ENCODE data around the gene PDGFRB. TPM values are rescaled to one million over a fixed set of nuclear protein-coding genes. Genes with fewer than 3 reads are reported as not detected.

Gene PDGFRB
- total RNA-seq, 3 donors from 2014 or later = 53.7 to 243 (median 146) TPM

DNA sequence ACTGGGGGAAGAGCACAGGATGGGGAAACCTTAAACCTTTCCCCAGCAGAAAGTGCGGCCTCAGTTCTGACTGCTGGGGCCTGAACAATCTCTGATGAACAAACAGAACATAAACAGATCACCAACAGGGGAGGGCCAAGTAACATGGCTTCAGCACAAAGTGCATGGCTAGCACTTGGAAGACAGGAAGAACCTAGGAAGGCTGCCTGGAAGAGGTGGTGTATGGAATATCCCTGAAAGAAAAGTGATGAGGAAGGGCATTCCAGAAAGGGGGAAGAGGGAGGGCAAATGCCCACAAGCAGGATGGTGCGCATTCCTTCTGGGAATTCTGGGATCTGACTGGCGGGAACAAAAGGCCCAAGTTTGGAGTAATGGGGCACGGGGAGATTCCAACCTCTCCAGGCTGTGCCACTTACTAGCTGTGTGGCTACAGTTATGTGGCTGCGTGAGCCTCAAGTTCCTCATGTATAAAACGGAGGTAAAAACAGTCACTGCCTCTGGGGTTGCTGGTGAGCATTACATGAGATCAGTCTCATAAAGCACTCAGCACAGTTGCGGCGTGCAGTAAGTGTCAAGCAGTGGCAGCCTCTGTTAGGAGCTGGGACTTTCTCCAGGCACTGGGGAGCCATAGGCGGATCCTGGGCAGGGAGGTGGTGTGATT is 1.6 kb downstream of the PDGFRB start:
- DNase-seq (ENCODE audit: low spot score in 2 of 2) = no peak

DNA sequence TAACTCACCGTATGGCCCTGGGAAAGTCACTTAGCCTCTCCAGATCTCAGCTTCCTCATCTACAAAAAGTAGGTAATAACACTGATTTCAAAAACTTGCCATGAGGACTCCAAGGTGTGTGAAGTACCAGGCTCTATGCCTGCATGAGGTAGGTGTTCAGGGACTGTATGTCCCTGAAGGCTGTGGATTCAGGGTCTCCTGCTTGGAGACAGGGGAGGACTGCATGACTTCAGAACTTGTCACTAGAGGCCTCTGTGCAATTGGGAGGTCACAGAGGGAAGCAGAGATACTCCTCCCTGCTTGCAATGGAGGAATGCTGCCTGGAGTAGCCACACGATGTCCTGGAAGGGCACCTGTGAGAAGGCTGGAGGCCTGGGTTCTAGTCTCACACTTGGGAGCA is 2.2 kb downstream of the PDGFRB start:
- Histone ChIP-seq H3K4me1 (no peaks in the 10 kb centered on the region), H3K4me3 (peak overlapping the region; percentile 55 to 67 (median 66)), H3K27me3 (no peaks in the 10 kb centered on the region), H3K27ac (peak overlapping the region in 1 of 2 donors; percentile 93), H3K9me3 (no peaks in the 10 kb centered on the region), H3K36me3 (no peaks in the 10 kb centered on the region)
- TF ChIP-seq POLR2AphosphoS5 (IDR thresholded peaks at IDR 0.05) = no peak
- TF ChIP-seq, protein P1, sequence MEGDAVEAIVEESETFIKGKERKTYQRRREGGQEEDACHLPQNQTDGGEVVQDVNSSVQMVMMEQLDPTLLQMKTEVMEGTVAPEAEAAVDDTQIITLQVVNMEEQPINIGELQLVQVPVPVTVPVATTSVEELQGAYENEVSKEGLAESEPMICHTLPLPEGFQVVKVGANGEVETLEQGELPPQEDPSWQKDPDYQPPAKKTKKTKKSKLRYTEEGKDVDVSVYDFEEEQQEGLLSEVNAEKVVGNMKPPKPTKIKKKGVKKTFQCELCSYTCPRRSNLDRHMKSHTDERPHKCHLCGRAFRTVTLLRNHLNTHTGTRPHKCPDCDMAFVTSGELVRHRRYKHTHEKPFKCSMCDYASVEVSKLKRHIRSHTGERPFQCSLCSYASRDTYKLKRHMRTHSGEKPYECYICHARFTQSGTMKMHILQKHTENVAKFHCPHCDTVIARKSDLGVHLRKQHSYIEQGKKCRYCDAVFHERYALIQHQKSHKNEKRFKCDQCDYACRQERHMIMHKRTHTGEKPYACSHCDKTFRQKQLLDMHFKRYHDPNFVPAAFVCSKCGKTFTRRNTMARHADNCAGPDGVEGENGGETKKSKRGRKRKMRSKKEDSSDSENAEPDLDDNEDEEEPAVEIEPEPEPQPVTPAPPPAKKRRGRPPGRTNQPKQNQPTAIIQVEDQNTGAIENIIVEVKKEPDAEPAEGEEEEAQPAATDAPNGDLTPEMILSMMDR (IDR thresholded peaks at IDR 0.05) = no peak
- TF ChIP-seq POLR2A (IDR thresholded peaks at IDR 0.05) = no peak
- intact Hi-C loops (cut with DNase I; ENCODE audit: low total_unique reads) = no loop called here
- DNase-seq (ENCODE audit: low spot score in 2 of 2) = no peak

More for the DNA sequence above, 1.6 kb downstream of the PDGFRB start:
- no peaks in the 10 kb centered on the region for H3K27me3 ChIP-seq
- intact Hi-C loops (cut with DNase I; ENCODE audit: low total_unique reads) = no loop called here
- peak in 1 of 3 donors; percentile 18 for TF ChIP-seq POLR2AphosphoS5 (IDR thresholded peaks at IDR 0.05)
- TF ChIP-seq, protein P1 (IDR thresholded peaks at IDR 0.05) = no peak
- peak overlapping the region; percentile 55 to 67 (median 66) for H3K4me3 ChIP-seq
- H3K27ac ChIP-seq = peak overlapping the region; percentile 78 to 93
- H3K4me1 ChIP-seq = no peaks in the 10 kb centered on the region
- H3K9me3 ChIP-seq = no peaks in the 10 kb centered on the region
- no peaks in the 10 kb centered on the region for H3K36me3 ChIP-seq

DNA sequence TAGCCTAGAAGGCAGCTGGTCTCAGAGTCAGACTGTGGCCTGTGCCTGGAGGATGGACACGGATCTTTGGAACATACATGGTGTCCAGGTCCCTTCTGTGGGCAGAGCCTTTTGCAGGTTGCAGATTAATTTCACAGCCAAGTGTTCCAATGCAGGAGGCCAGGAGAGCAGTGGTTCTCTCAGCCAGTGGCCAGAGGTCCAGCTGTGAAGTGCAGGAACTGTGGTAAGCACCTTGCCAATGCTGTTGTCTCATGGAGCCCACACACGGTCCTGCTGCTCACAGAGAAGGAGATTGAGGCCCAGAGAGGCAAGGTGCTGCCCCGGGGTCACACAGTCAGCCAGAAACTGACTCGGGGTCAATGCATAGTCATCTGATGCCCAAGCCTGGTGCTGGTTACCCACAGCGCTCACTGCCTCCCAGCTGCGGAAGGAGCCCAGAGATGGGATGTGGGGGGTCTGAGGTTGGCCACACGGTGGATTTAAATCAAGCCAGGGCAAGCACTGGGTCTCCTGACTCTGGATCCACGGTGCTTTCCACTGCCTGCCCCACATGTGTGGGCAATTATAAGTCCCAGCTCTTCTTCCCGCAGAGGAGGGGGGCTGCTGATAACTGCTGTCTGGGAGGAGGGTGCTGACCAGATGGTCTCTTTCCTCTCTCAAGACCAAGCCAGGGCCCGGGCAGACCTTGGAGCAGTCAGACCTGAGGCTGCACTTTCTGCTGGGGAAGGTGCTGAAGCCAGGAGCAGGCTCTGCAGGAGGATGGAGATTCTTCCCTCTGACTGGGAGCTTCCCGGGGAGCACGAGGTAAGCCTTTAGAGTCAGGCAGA is 2.8 kb downstream of the PDGFRB start:
- Histone ChIP-seq H3K27me3 (no peaks in the 10 kb centered on the region), H3K4me3 (peak overlapping the region; percentile 55 to 67 (median 66)), H3K9me3 (no peaks in the 10 kb centered on the region), H3K27ac (peak overlapping the region in 1 of 2 donors; percentile 93), H3K36me3 (no peaks in the 10 kb centered on the region), H3K4me1 (no peaks in the 10 kb centered on the region)
- no peak for DNase-seq (ENCODE audit: low spot score in 2 of 2)
- TF ChIP-seq POLR2A (IDR thresholded peaks at IDR 0.05) (no peak), POLR2AphosphoS5 (IDR thresholded peaks at IDR 0.05) (no peak)
- TF ChIP-seq, protein P1 (IDR thresholded peaks at IDR 0.05) = no peak
- intact Hi-C loops (cut with DNase I; ENCODE audit: low total_unique reads) = no loop called here

DNA sequence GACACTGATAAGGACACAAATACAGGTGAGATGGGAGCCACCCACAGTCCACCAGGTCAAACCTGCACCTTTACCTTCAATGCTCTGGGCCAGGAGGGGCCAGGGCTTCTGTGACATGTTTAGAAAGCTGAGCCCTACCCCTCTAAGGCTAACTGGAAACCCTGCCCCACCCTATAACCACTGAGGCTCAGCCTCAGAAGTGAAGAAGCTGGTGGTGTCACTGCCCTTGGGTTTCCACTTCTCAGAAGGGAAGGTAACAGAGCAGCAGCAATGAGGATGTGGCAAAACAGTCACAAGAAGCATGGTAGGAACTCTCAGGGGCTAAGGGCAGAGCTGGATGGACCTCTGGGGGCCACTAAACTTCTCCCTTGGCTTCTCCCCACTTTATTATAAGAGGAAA is 6.0 kb downstream of the PDGFRB start:
- H3K36me3 ChIP-seq = no peaks in the 10 kb centered on the region
- peak overlapping the region; percentile 27 to 67 (median 66) for H3K4me3 ChIP-seq
- intact Hi-C loops (cut with DNase I; ENCODE audit: low total_unique reads) = no loop called here
- TF ChIP-seq, protein P1 (IDR thresholded peaks at IDR 0.05) = no peak
- TF ChIP-seq POLR2A (IDR thresholded peaks at IDR 0.05) = no peak
- no peak for TF ChIP-seq POLR2AphosphoS5 (IDR thresholded peaks at IDR 0.05)
- peaks cover 0 to 4% of the 10 kb centered on the region in 2 donors for H3K4me1 ChIP-seq
- peak overlapping the region; percentile 7 to 86 for H3K27ac ChIP-seq
- H3K9me3 ChIP-seq = no peaks in the 10 kb centered on the region
- no peak for DNase-seq (ENCODE audit: low spot score in 2 of 2)
- H3K27me3 ChIP-seq = no peaks in the 10 kb centered on the region

Measured in breast epithelium (tissue), 4 donors.